ENCODE measurements around the gene SETBP1. TPM values are rescaled to one million over a fixed set of nuclear protein-coding genes. Genes with fewer than 3 reads are reported as not detected.

The SETBP1 gene
- total RNA-seq, 1 experiment from 2014 or later: 0.05 TPM

- Histone ChIP-seq H3K9me2 (ENCODE audit: insufficient read depth) (no peaks in the 10 kb centered on the region), H2AFZ (ENCODE audit: low read depth, low read length, poor library complexity, severe bottlenecking) (no peak overlapping the region), H3K9me3 (ENCODE audit: control insufficient read depth in 1 of 2, insufficient read depth in 1 of 2, low read depth in 1 of 2, low read length in 2 of 2) (peaks cover 9 to 23% of the 10 kb centered on the region in 2 experiments; a peak in 2 of 4 replicates), H3K79me2 (ENCODE audit: insufficient read depth, low read length) (no peaks in the 10 kb centered on the region), H3K9ac (ENCODE audit: low read length) (no peak overlapping the region), H3K4me3 (replicated peaks in 1 of 2; ENCODE audit: low read depth in 1 of 2, low read length in 2 of 2) (no peak overlapping the region), H3K27me3 (ENCODE audit: insufficient read depth, low read length) (no peaks in the 10 kb centered on the region), H3K27ac (ENCODE audit: low read depth, low read length) (no peak overlapping the region), H4K20me1 (ENCODE audit: insufficient read depth) (no peaks in the 10 kb centered on the region), H3K36me3 (ENCODE audit: control insufficient read depth in 1 of 2, insufficient read depth in 2 of 2, low read length in 2 of 2) (no peaks in the 10 kb centered on the region), H3K4me1 (ENCODE audit: control insufficient read depth in 1 of 2, insufficient read depth in 2 of 2, low read length in 2 of 2) (no peaks in the 10 kb centered on the region), H3K4me2 (ENCODE audit: low read length) (no peak overlapping the region)
- BruUV-seq (replicated peaks): no TSS peak
- TF ChIP-seq ZBTB33 (IDR thresholded peaks at IDR 0.05; ENCODE audit: extremely low read depth, insufficient replicate concordance, low read length) (no peak), CBX3 (IDR thresholded peaks at IDR 0.05; ENCODE audit: low read depth) (no peak), SIN3A (IDR thresholded peaks at IDR 0.05; ENCODE audit: low read depth) (no peak), SRF (IDR thresholded peaks at IDR 0.05; ENCODE audit: low read depth) (no peak), SP1 (IDR thresholded peaks at IDR 0.05; ENCODE audit: low read depth) (no peak), EZH2 (IDR thresholded peaks at IDR 0.05) (no peak), RAD21 (IDR thresholded peaks at IDR 0.05; ENCODE audit: low read depth) (no peak), ZFX (IDR thresholded peaks at IDR 0.05) (no peak), EGR1 (IDR thresholded peaks at IDR 0.05; ENCODE audit: low read depth) (no peak), CEBPB (IDR thresholded peaks at IDR 0.05; ENCODE audit: low read depth) (no peak), POLR2AphosphoS5 (IDR thresholded peaks at IDR 0.05; ENCODE audit: low read depth, low read length) (no peak), CTCF (IDR thresholded peaks at IDR 0.05 in 2 of 3, conservative IDR thresholded peaks at IDR 0.05 in 1 of 3; ENCODE audit: borderline replicate concordance in 1 of 3, insufficient read depth in 1 of 3, low read depth in 2 of 3, low read length in 2 of 3) (no peak), REST (IDR thresholded peaks at IDR 0.05; ENCODE audit: low read depth) (no peak)
- ChIA-PET CTCF (no interaction called here), POLR2A (no interaction called here), RAD21 (ENCODE audit: low non-redundant PET in 1 of 2, low total read pairs in 2 of 2, uncharacterized antibody in 2 of 2, unreplicated experiment in 2 of 2) (no interaction called here)
- ATAC-seq (no peak), DNase-seq (ENCODE audit: low read depth, low spot score) (no peak)
- intact Hi-C loops (cut with micrococcal nuclease): no loop called here
Measured at GRCh38 chr18:44918142-44918476, 237.4 kb downstream of the SETBP1 start.
